H1 (cell line): ENCODE results near the gene EPM2A. TPM values are rescaled to one million over a fixed set of nuclear protein-coding genes. Genes with fewer than 3 reads are reported as not detected.

Experiments
- CTCF ChIA-PET: fragments of 300-600 bp; sonication (Branson Sonifier 250); formaldehyde crosslinking; loops from one replicate; lab custom pipeline; 2021; ENCODE audit not compliant: partially characterized antibody; lab: Charles Lee
- POLR2A ChIA-PET: fragments of 300-600 bp; sonication (Branson Sonifier 250); formaldehyde crosslinking; loops from one replicate; lab custom pipeline; 2021; ENCODE audit warnings: inconsistent platforms; ENCODE audit not compliant: partially characterized antibody; lab: Charles Lee
- DNase-seq, 2 experiments: peaks; one replicate each; pipeline versions ENCODE4 v3.0.0 to v3.0.0-alpha.2; 2010 to 2022; ENCODE audit warnings: low spot score in 2 of 2, low read depth in 1 of 2, mixed read lengths in 1 of 2
- FAIRE-seq: peaks from 2 replicates; lab custom pipeline; 2011; peaks lifted over from hg19 to GRCh38; lab: Jason Lieb, UNC
- H2AFZ ChIP-seq: 2 replicates; pipeline ENCODE4 v1.8.1; 2012; ENCODE audit warnings: low read length, inconsistent platforms
- H2AK5ac ChIP-seq: 2 replicates; pipeline ENCODE4 v1.6.1; 2013; ENCODE audit warnings: low read depth, low read length
- H2BK120ac ChIP-seq: replicated peaks from 2 replicates; pipeline ENCODE3; 2013; ENCODE audit warnings: low read depth, low read length, inconsistent platforms
- H2BK12ac ChIP-seq: 2 replicates; pipeline ENCODE4 v1.6.1; 2013; ENCODE audit warnings: low read depth, low read length
- H2BK15ac ChIP-seq: 2 replicates; pipeline ENCODE4 v1.6.1; 2013; ENCODE audit warnings: low read length
- H2BK20ac ChIP-seq: 2 replicates; pipeline ENCODE4 v1.6.1; 2013; ENCODE audit warnings: low read length
- H2BK5ac ChIP-seq: 2 replicates; pipeline ENCODE4 v1.6.1; 2013; ENCODE audit warnings: low read depth, low read length
- H3K14ac ChIP-seq: 2 replicates; pipeline ENCODE4 v1.6.1; 2013; ENCODE audit warnings: inconsistent platforms; ENCODE audit not compliant: insufficient read length
- H3K18ac ChIP-seq: 2 replicates; pipeline ENCODE4 v1.6.1; 2013; ENCODE audit warnings: low read length; ENCODE audit errors: extremely low read depth
- H3K23ac ChIP-seq: 2 replicates; pipeline ENCODE4 v1.6.1; 2013; ENCODE audit warnings: inconsistent platforms; ENCODE audit not compliant: insufficient read length
- H3K23me2 ChIP-seq: 2 replicates; pipeline ENCODE4 v1.6.1; 2013; ENCODE audit warnings: low read depth, low read length
- H3K27ac ChIP-seq: 2 replicates; pipeline ENCODE4 v1.6.1; 2011; ENCODE audit warnings: low read depth, low read length, inconsistent platforms
- H3K27me3 ChIP-seq, 4 experiments: replicated peaks in 1 of 4; 1 replicate in 1 of 4; 2 replicates in 3 of 4; pipeline versions ENCODE4 v1.6.1 to v1.8.1; 2011 to 2013; ENCODE audit warnings: low read length in 3 of 4, mild to moderate bottlenecking in 3 of 4, inconsistent platforms in 2 of 4, mixed read lengths in 2 of 4, moderate library complexity in 1 of 4; ENCODE audit not compliant: control insufficient read depth in 3 of 4, insufficient read depth in 3 of 4; ENCODE audit errors: extremely low read depth in 1 of 4
- H3K36me3 ChIP-seq, 4 experiments: 2 replicates each; pipeline versions ENCODE4 v1.6.1 to v1.8.1; 2011 to 2013; ENCODE audit warnings: mild to moderate bottlenecking in 4 of 4, low read length in 3 of 4, moderate library complexity in 2 of 4, control low read depth in 1 of 4, inconsistent platforms in 1 of 4; ENCODE audit not compliant: insufficient read depth in 4 of 4, control insufficient read depth in 2 of 4
- H3K4ac ChIP-seq: replicated peaks from 2 replicates; pipeline ENCODE3; 2013; ENCODE audit warnings: low read length, low read depth, mixed read lengths, inconsistent platforms; ENCODE audit not compliant: insufficient read length
- H3K4me1 ChIP-seq, 4 experiments: replicated peaks in 1 of 4; 1 replicate in 1 of 4; 2 replicates in 3 of 4; pipeline versions ENCODE4 v1.6.1 to v1.8.1; 2011 to 2013; ENCODE audit warnings: low read length in 3 of 4, inconsistent platforms in 2 of 4, mixed read lengths in 1 of 4; ENCODE audit not compliant: insufficient read depth in 4 of 4, control insufficient read depth in 3 of 4
- H3K4me2 ChIP-seq, 2 experiments: 2 replicates each; pipeline versions ENCODE4 v1.6.1 to v1.8.1; 2011 to 2013; ENCODE audit warnings: low read depth in 2 of 2, low read length in 2 of 2, control low read depth in 1 of 2, inconsistent platforms in 1 of 2, mild to moderate bottlenecking in 1 of 2; ENCODE audit not compliant: insufficient read depth in 1 of 2
- H3K4me3 ChIP-seq, 4 experiments: fragments of 200-600, 300-600 bp in 1 of 4; sonication (generic), shearing (Covaris generic), sonication (Bioruptor Twin) in 1 of 4; 2 replicates each; pipeline versions ENCODE4 v1.5.1 to v1.8.1; 2011 to 2016; ENCODE audit warnings: low read length in 4 of 4, low read depth in 3 of 4, control low read depth in 2 of 4, inconsistent platforms in 2 of 4, mild to moderate bottlenecking in 2 of 4, mixed read lengths in 1 of 4, moderate library complexity in 1 of 4; ENCODE audit not compliant: insufficient read depth in 2 of 4; ENCODE audit errors: extremely low read depth in 1 of 4
- H3K56ac ChIP-seq: replicated peaks from 2 replicates; pipeline ENCODE3; 2013; ENCODE audit warnings: low read depth, mild to moderate bottlenecking, mixed read lengths, low read length, inconsistent platforms; ENCODE audit not compliant: insufficient read length
- H3K79me1 ChIP-seq: 2 replicates; pipeline ENCODE4 v1.6.1; 2013; ENCODE audit warnings: low read depth, low read length, control low read depth
- H3K79me2 ChIP-seq, 2 experiments: 2 replicates each; pipeline versions ENCODE4 v1.6.1 to v1.8.1; 2012 to 2013; ENCODE audit warnings: low read length in 2 of 2, mild to moderate bottlenecking in 2 of 2, inconsistent platforms in 1 of 2; ENCODE audit not compliant: insufficient read depth in 2 of 2, control insufficient read depth in 1 of 2
- H3K9ac ChIP-seq, 4 experiments: replicated peaks in 1 of 4; 1 replicate in 1 of 4; 2 replicates in 3 of 4; pipeline versions ENCODE4 v1.6.1 to v1.8.1; 2011 to 2013; ENCODE audit warnings: low read depth in 3 of 4, low read length in 3 of 4, control low read depth in 2 of 4, mild to moderate bottlenecking in 2 of 4, moderate library complexity in 2 of 4, inconsistent platforms in 1 of 4; ENCODE audit errors: extremely low read depth in 1 of 4
- H3K9me3 ChIP-seq, 2 experiments: 2 replicates each; pipeline versions ENCODE4 v1.6.1 to v1.8.1; 2012 to 2013; ENCODE audit warnings: mild to moderate bottlenecking in 2 of 2, moderate library complexity in 2 of 2, control low read depth in 1 of 2, inconsistent platforms in 1 of 2, low read depth in 1 of 2, low read length in 1 of 2, mixed read lengths in 1 of 2; ENCODE audit not compliant: insufficient read depth in 2 of 2
- H4K20me1 ChIP-seq, 2 experiments: replicated peaks in 1 of 2; 2 replicates each; pipeline versions ENCODE3 to v1.8.1; 2011 to 2013; ENCODE audit warnings: inconsistent platforms in 2 of 2, low read length in 2 of 2, mild to moderate bottlenecking in 1 of 2; ENCODE audit not compliant: insufficient read depth in 2 of 2, control insufficient read depth in 1 of 2
- H4K5ac ChIP-seq: 2 replicates; pipeline ENCODE4 v1.6.1; 2013; ENCODE audit warnings: low read length, low read depth, mixed read lengths, inconsistent platforms; ENCODE audit not compliant: insufficient read length
- H4K8ac ChIP-seq: 2 replicates; pipeline ENCODE4 v1.8.0; 2013; ENCODE audit warnings: mild to moderate bottlenecking, moderate library complexity, low read length, inconsistent platforms; ENCODE audit not compliant: insufficient read depth; ENCODE audit errors: extremely low read depth
- H4K91ac ChIP-seq: replicated peaks from 2 replicates; pipeline ENCODE3; 2013; ENCODE audit warnings: low read length, mixed read lengths, inconsistent platforms; ENCODE audit not compliant: insufficient read length
- BCL11A ChIP-seq, 2 experiments: IDR thresholded peaks; one replicate each; pipeline ENCODE4 v1.6.1; 2011; ENCODE audit warnings: low read depth in 2 of 2, low read length in 2 of 2, mild to moderate bottlenecking in 2 of 2
- GTF2F1 ChIP-seq: IDR thresholded peaks from 2 replicates; pipeline ENCODE4 v1.6.1; 2012; ENCODE audit warnings: low read depth, low read length, improper control_type of control experiment, borderline replicate concordance
- MAFK ChIP-seq: IDR thresholded peaks from 2 replicates; pipeline ENCODE4 v1.6.1; 2012; ENCODE audit warnings: low read depth, mild to moderate bottlenecking, improper control_type of control experiment, low read length
- POU5F1 ChIP-seq: IDR thresholded peaks from 2 replicates; pipeline ENCODE4 v1.6.1; 2011; ENCODE audit warnings: low read depth, mild to moderate bottlenecking, low read length, moderate library complexity
- SP2 ChIP-seq: IDR thresholded peaks from 2 replicates; pipeline ENCODE4 v1.6.1; 2012; ENCODE audit warnings: mild to moderate bottlenecking, low read length, inconsistent platforms
- WGBS, 2 experiments: shearing (Covaris generic) in 1 of 2; methylation state at CpG; one replicate each; pipeline versions ENCODE4 v1.1.6 to v1.1.7; 2013 to 2015; ENCODE audit warnings: low lambda C conversion rate in 2 of 2, mixed read lengths in 2 of 2, inconsistent platforms in 1 of 2, low coverage in 1 of 2, missing lambda C conversion rate in 1 of 2; ENCODE audit not compliant: insufficient replicate concordance in 2 of 2, insufficient coverage in 1 of 2, insufficient read length in 1 of 2; ENCODE audit errors: extremely low coverage in 1 of 2, missing lambda C conversion rate in 1 of 2; 5-methylcytosine and 5-hydroxymethylcytosine counted together
- polyA plus RNA-seq, 7 experiments: library from polyadenylated mRNA; depleted of rRNA in 3 of 7; stranded (reverse) in 5 of 7; unstranded in 2 of 7; fragments of >200 nt in 5 of 7; fragments of 200-250 nt in 2 of 7; gene quantifications; 1 replicate in 5 of 7; 2 replicates in 1 of 7; 4 replicates in 1 of 7; pipeline versions ENCODE4 v1.2.1 to v1.2.3, GENCODE V29; 2011 to 2013; ENCODE audit warnings: missing spikeins in 2 of 7, mixed read lengths in 2 of 7
- total RNA-seq: library from RNA; stranded (reverse); fragmentation: NEBNext Ultra II Directional; extraction: Animal tissue kit (Norgen Biotek cat#: 25700); gene quantifications from 2 replicates; pipeline ENCODE4 v1.2.1, GENCODE V29; 2021
- TF ChIP-seq, protein P1 (sequence below): IDR thresholded peaks from 2 replicates; pipeline ENCODE4 v1.6.1; 2012; ENCODE audit warnings: inconsistent platforms

The EPM2A gene
- total and polyA plus RNA-seq, 2 of the 8 experiments (the other 6 are each of a cell fraction or from before 2014, with no cell fraction given) = 2.3 to 6.2 TPM

DNA sequence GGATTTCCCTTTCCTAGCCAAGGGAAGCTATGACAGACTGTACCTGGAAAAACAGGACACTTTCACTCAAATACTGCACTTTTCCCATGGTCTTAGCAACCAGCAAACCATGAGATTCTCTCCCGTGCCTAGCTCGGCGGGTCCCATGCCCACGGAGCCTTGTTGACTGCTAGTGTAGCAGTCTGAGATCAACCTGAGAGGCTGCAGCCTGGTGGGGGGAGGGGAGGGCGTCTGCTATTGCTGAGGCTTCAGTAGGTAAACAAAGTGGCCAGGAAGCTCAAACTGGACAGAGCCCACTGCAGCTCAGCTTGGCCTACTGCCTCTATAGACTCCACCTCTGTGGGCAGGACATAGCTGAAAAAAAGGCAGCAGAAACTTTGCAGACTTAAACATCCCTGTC, 61.8 kb downstream of the EPM2A start:
- Histone ChIP-seq H2AK5ac (no peak overlapping the region), H3K4me1 (peaks cover 0 to 2% (median 0%) of the 10 kb centered on the region in 4 experiments; a peak in 1 of 7 replicates), H3K27me3 (no peaks in the 10 kb centered on the region), H3K9me3 (no peaks in the 10 kb centered on the region), H4K8ac (no peak overlapping the region), H3K23ac (no peak overlapping the region), H2BK5ac (no peak overlapping the region), H3K4me2 (no peak overlapping the region), H2BK120ac (no peak overlapping the region), H3K56ac (no peak overlapping the region), H2BK15ac (no peak overlapping the region), H3K14ac (no peak overlapping the region), H4K5ac (no peak overlapping the region), H3K79me1 (no peaks in the 10 kb centered on the region), H3K9ac (no peak overlapping the region), H2BK12ac (no peak overlapping the region), H2AFZ (no peak overlapping the region), H3K18ac (no peak overlapping the region; the same call in 1 of the 2 replicates), H3K79me2 (no peaks in the 10 kb centered on the region), H4K91ac (no peak overlapping the region), H3K27ac (no peak overlapping the region), H4K20me1 (no peaks in the 10 kb centered on the region), H3K4me3 (no peak overlapping the region), H2BK20ac (no peak overlapping the region), H3K36me3 (no peaks in the 10 kb centered on the region), H3K23me2 (no peaks in the 10 kb centered on the region), H3K4ac (no peak overlapping the region)
- no peak for FAIRE-seq
- 77% methylated on average over 5 of the region's 5 CpGs; no CpG with 5 or more reads in 1 of the 2 experiments for WGBS, 2 experiments
- DNase-seq = no peak
- TF ChIP-seq POU5F1 (no peak), SP2 (no peak), BCL11A (IDR thresholded peaks at IDR 0.05; ENCODE audit: low read depth in 2 of 2, low read length in 2 of 2) (no peak), MAFK (no peak), GTF2F1 (no peak)
- TF ChIP-seq, protein P1, sequence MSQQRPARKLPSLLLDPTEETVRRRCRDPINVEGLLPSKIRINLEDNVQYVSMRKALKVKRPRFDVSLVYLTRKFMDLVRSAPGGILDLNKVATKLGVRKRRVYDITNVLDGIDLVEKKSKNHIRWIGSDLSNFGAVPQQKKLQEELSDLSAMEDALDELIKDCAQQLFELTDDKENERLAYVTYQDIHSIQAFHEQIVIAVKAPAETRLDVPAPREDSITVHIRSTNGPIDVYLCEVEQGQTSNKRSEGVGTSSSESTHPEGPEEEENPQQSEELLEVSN = no peak
- CTCF ChIA-PET = no interaction called here
- POLR2A ChIA-PET = no interaction called here
